ENCODE data around the gene TTLL11.

DNA sequence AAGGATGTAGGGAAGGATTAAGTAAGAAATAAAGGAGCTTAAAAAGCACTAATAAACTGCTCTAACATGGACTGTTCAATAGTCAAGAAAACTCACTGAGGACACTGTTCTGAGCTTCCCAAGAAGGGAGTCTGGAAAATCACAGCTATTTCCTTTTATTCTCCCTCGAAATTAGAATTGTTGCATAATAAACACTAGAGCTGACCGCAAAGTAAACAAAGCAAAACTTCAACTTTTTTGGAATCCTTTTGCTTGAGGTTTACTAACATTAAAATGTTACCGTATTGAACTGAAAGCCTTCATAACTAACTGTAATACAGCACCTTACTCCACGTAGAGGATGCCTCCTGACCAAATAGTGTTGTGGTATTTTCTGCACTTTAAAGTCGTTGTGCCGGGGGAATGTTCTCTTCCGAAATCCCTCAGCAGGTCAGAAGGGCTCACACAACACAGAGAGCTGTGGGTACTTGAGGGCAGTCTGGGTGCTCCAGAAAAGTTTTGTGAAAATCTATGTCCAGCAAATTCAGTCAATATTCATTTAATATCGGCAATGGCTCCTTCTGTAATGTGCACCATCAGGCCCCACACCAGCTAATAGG is 59.2 kb downstream of the TTLL11 start:
- TF ChIP-seq GATA3 (IDR thresholded peaks at IDR 0.05; ENCODE audit: low read depth, low read length) (no peak), GATA2 (IDR thresholded peaks at IDR 0.05; ENCODE audit: low read depth, low read length) (no peak)

Data from SH-SY5Y (cell line).